UCSD-AML1 (cell line): ENCODE results near the gene NRG3.

Experiments
- DNase-seq: peaks from one replicate; lab custom pipeline; 2025; ENCODE audit not compliant: unreplicated experiment; lab: John Stamatoyannopoulos, UW

NRG3 gene

DNA sequence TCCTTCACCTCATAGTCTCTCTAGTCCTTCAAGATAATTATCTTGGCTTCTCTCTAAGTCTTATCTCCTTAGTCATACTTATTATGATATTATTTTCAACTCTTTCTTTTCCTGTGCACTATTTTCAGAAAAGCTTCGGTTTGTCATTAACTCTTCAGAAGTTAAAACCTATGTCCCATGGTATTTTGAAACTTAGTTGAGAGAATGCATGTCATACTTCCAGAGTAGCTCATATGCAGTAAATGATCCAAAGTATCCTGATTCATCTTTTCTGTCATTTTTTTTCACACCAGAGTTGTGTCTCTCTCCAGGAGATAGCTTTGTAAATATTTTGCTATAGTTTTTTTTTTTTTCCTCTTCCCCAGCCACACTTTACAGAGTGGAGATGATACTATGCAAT is 1008.6 kb downstream of the NRG3 start:
- DNase-seq: no peak

DNA sequence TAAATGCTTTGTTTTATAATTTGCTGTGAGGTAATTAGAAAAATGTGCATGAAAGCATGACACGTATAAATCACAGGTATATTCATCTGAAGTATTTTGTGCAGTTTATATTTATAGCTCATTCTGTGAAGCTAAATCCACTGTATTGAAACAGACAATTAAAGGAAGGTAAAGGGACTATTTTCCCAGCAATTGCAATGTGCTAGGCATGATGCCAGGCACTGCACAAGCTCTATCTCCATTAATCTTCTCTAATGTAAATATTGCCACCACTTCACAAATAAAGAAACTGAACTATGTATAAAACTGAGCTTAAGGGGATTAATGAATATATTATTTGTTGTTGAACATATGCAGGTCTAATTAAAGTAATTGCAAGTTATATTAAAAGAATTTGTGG is 1012.5 kb downstream of the NRG3 start:
- DNase-seq: no peak

DNA sequence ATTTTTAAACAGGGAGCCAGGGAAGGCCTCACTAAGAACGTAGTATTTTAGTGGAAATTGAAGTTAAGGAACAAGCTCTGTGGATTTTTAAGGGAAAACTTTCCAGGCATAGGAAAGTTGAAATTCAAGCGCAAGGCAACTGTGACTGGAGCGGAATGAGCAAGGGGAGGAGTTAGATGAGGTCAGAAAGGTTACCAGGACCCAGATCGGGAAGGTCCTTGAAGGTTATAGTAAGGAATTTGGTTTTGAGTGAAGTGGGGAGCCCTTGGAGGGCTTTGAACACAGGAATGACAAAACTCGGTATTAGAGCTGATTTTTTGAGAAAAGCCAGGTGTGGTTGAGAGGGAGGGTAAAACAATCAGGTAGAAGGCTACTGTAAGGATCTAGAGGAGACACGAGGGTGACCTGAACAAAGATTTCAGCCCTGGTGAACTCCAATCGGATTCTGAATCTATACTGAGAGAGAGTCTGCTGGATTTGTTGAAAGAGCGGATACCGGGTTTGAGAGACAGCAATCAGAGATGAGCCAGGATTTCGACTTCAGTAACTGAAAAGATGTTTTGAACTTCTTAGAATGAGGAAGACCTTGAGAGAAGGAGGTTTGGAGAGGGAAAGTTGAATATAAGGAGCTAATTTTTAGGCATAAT is 1013.9 kb downstream of the NRG3 start:
- DNase-seq: no peak

DNA sequence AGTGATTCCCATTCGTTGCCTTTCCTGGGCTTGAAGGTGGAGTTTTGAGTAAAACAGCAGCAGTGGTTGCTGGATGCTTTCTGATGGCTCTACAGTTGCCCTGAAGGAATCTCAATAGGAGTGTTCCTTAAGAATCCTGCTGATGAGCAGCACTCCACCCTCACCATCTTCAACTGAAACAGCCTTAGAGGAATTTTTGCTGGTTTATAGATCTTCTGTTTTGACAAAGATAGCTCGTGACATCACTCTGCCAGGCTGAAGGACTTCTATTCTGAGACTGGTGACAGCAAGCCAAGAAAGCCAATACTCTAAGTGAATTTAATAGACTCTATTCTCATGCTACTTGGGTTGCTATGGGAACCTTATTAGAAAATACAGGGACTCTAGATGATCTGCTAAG is 1014.7 kb downstream of the NRG3 start:
- no peak for DNase-seq

DNA sequence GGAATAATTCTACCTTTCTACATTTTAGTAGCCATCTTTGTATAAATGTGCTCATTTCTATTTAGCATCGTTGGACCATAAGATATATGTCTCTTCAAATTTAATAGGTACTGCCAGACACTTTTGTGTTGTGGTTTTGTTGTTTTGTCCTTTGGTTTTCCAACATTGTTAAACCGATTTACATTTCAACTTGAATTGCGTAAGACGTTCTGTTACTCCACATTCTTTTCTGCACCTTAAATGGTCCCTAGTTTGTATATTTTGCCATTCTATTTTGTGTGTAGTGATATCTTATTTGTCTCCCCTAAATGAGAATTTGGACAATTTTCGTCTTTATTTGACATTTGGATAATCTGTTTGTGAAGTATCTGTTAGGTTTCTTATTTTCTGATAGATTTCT is 1015.6 kb downstream of the NRG3 start:
- DNase-seq: no peak

DNA sequence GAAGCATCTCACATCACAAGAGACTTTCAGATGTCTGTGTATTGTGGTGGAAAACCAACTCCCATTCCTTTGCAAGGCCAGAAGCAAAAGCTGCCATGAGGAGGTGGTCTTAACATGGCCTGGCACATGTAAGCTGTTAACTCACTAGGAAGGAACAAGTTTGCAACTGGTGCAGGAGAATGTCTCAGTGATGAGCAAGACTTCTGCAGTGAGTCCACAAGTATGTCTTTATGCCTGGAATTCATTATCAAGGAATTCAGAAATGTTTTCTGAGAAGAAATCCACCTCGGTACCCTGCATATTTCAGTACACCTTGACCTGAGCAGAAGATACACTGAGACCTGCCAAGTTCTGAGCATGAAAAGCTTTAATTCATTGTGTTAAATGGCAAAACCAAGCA is 1033.1 kb downstream of the NRG3 start:
- no peak for DNase-seq

DNA sequence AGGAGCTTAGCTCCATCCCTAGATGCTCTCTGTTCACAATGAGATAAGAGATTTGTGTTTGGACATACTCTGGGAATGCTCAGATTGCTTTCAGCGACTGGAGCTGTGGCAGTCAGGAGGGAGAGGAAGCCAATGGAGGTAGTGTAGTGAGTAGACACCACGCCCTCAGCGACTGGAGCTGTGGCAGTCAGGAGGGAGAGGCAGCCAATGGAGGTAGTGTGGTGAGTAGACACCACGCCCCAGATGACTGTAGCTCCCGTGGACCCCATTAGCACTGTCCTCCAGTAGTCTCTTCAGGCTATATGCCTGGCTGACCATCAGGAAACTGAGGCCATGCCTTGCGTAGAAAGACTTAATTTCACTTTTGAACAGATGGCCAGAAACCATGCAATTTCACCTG is 1033.8 kb downstream of the NRG3 start:
- DNase-seq: no peak

DNA sequence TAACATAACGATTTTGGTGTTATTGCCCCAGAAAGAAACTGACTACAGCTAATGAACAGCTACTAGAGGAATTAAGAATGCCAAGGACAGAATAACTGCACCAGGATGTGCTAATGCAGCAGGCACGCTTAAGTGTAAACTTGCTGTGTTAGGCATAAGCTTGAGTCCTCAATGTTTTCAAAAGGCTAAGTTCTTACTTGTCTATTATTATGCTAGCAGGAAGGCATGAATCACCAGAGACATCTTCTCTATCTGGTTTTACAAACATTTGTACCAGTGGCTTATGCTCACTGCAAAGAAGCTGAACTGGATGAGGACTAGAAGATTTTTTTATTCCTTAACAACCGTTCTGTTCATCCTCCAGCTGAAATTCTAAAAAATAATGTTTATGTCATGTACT is 1035.3 kb downstream of the NRG3 start:
- no peak for DNase-seq

DNA sequence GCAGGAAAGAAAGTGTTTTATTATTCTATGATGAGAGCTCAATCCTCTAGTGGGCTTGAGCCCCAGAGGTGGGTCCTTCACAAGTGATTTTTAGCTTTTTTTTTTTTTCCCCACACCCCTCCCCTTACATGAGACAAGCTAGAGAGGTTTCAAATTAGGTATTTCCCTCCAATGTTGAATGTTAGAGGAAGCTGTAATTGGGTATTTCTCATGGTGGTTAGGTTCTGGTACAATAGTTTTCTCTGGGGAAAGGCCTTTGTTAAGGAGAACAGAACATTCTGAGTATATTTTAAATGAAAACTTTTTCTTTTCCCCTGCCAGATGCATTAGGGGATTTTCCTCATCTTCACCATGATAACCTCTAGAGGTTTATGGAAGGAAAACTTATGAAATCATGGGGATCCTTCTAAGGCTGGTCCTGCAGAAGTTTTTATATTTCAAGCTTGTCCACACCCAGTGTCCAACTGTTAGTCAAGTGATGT is 1039.7 kb downstream of the NRG3 start:
- no peak for DNase-seq

DNA sequence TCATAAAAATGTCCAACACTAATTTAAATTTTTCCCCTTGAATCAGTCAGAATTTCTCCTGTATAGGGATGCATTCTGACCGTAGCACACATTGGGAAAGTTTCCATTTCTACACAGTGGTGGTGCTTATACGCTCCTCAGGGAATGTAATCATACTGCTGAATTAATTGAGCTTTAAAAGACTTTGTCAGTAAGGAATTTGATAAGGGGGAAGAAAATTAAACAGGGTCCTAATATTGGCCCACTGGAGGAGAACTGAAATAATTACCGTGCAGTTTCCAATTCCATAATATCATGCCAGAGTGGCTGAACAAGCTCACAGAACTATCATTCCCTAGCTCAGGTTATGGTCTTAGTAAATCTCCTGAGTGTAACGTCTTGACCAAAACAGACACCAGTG is 1041.9 kb downstream of the NRG3 start:
- DNase-seq: no peak

DNA sequence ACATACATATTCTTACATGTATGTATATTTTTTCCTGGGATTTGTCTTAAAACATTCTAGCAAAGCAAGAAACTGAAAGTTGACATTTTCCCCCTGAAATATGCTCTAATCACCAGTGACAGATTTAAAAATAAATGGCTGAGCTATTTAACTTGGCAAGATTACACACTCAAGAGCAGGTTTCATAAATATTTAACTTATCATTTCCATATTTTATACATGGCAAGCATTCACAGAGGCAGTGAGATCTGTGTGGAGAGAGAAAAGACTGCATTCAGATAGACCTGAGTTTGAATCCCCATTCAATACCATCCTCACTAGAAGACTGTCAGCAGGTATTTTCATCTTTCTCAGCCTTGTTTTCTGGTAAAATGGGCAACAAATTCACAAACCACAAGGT is 1043.0 kb downstream of the NRG3 start:
- DNase-seq: no peak

DNA sequence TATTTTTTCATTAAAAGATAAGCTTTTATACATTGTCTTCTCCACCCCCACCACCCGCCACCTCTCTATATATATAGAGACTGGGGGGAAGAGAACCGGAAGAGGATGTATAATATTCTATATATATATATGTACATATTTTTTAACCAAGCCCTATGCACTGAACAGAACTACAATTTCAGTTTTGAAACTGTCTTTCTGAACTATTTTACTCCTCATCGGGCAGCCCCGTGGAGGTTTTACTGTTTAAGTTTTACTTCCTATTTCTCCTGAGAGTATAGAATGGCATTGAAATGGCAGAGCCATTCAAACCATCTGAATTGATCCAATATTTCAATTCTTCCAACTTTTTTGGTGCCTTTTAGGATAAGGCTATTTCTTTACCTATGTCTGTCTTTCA is 1047.1 kb downstream of the NRG3 start:
- DNase-seq: no peak

DNA sequence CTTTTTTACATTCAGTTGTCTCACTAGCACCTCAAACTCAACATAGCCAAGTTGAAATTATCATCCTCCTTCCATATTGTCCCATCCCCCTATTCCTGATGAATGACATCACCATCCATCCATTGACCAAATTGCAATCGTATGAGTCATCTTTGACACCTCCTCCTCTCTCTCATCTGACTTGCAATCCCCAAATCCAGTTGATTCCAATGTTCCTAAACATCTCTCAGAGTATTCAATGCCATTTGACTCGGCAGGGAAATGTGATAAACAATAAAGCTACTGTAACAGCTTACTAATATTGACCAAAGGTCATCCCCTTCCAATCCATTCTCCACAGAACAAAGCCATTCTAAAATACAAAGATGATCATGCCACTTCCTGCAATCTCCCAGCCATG is 1047.8 kb downstream of the NRG3 start:
- no peak for DNase-seq

DNA sequence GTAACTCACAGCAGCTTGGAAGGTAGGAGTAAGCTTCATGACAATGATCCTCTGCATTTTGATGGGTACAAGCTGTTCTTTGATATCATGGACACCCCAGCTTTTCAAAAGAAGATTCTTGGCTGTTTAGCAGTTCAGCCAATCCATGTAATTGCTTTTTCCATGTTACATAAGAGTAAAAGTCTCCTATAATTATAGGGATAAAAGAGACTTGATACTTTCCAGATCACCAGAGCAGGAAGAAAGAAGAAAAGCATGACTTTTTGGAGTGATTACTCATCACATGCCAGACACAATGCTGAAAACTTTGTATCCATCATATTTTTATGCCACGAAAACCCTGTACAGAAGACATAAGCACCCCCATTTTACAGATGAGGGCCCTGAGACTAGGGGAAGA is 1049.7 kb downstream of the NRG3 start:
- no peak for DNase-seq

DNA sequence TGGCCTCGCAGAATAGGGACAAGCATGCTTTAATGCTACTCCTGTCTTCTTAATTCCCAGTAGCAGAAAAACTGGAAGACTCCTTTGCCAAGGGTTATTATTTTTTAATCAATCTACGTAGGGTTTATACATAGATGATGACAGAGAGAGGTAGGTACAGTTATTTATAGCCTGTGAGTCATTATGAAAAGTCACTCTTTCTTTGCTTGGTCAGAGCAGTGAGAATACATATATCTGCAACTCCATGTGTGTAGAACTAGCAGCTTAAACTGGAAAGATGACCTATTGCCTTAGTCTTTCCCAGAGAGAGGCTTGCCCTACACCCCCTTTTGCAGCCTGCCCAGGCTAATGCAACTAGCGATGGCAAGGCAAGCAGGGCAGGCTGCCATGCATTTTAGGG is 1050.6 kb downstream of the NRG3 start:
- no peak for DNase-seq

DNA sequence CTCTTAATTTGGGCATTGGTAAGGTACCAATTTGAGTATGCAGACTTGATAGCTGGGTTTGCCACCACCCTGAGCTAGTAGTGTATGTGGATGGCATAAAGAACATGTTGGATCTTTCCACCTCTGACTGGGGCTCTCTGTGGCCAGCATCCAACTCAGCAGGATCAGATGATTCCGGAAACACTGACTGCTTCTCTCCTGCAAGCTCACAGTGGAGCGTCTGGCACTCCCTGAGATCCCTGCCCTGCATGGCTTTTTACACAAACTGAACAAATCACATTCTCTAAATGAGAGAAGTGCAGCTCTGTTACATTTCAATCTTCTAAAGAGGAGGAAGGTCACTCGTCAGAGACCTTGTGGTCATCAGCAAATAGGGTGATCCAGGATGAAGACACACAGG is 1057.5 kb downstream of the NRG3 start:
- no peak for DNase-seq

DNA sequence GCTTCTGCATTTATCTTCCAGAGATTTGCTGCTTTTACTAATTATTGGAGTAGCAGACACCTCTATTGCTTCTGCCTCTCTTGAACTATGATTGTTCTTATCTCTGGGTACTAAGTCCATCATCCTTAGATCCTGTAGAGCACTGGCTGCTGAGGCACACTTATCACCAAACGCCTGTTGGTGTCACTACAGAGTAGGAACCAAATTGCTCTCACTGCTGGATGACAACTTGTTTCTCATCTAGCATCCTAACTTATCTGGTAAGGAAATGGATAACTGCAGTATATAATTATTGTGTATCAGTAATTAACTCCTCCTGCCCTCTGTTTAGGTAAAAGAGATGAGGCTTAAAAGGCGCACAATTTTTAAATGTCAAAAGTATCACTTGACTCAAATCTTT is 1059.4 kb downstream of the NRG3 start:
- no peak for DNase-seq

DNA sequence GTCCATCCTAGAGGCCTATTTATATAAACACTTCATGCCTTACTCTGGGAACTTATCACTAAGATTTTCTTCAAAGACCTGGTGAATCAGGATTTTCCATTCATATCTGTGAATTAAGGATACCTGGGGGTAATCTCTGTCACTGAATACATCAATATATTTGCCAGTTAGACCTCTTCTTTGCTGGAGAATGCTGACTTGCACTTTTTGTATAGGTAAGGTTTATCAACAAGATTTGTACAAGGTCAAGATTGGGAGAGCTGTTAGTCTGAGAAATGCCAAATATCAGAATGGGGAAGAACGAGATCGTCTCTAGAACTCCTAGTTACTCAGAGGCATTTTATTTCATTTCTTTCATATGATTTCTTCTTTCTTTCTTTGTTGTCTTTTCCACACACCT is 1060.0 kb downstream of the NRG3 start:
- DNase-seq: no peak

DNA sequence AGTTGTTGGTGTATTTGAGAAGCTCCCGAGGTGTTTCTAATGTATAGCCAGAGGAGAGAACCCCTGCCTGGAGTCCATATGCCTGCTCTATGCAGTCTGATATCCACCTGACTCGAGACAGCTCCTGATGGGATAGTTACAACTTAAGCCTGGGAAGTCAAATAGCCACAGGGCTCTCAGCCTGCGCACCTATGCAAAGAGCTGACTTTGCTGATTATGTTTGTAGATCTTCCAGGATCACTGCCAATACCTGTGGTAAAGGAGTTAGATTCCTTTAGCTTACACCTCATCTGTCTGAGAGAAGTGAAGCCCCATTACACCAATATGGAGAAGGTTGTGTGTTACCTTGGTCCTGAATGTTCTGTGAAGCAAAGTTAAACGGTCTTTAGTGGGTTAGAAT is 1063.3 kb downstream of the NRG3 start:
- DNase-seq: no peak

DNA sequence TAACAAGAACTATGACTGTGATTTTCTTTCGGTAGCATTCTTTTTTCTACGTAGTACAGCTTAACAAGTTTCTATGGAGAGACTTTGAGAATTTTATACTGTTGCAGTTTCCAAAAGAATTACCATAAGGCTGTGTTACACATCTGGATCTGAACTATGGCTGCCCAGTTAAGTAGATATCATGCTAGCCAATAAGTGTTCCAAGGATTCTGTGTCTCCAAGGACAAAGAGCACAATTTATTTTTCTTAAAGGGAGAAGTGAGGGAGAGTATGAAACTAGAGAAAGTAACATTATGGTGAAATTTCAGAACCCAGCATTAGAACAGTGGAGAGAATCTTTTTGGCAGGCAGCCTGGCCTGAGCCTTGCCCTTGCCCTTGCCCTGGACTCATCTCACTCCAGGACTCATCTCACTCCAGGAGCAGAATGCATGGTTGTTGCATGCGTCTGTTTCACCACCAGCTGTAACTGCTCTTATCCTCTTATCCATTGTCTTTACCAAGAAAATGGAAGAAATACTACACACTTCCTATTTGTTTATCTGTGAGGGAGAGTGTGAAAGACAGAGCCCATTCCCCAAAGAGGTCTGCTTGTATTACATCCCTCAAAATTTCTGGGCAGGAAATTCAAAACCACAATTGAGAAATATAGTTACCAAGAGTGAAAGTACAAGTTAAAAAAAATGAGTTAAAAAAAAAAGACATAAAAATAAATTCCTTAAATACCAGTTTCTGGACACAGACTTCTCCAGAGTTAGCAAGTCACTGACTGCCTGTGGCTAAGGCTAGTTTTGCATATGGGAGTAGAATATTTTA is 1067.5 kb downstream of the NRG3 start:
- DNase-seq: no peak

DNA sequence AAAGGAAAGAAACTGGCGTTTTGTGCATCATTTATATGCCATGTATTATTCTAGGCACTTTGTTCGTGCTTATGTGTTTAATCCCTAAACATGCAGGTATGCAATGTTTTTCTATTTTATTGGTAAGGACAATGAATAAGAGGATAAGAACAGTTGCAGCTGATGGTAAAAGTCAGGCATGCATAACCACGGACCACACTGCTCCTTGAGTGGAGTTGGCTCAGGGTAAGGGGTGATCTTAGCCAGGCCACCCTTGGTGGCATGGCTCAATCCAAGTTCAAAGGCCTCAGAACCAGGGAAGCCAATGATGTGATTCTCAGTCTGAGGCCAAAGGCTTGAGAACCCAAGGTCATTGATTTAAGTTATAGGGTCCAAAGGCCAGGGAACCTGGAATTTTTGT is 1068.1 kb downstream of the NRG3 start:
- DNase-seq: no peak

DNA sequence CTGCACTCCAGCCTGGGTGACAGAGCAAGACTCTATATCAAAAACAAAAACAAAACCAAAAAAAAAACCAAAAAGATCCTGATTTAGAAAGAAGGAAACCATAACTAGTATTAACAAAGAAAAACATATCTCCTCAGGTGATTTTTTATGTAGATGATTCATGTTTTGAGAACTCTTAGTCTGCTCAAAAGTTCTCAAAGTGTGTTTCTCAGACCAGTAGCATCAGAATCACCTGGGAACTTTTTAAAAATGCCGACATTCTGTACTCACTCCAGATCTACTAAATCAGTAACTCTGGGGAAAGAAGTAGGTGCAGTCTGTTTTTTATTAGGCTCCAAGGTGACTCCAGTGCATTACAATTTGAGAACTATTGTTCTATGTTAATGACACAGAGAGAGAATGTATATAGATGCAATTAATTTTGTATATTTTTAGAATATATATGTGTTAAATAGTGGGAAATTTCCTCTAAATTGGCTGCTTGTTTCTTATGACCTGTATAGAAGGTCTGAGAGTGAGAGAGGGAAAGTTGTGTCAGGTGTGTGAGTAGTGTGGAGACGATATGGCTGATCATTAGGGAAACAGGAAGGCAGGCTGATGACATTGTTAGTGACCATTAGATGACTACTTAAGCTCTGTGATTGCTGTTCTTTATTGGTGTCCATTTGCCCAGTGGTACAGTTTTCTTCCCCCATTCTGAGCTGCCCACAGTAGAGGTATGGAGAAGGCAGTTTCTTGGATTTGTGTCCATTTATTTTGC is 1075.0 kb downstream of the NRG3 start:
- DNase-seq: no peak
